ENCODE data around the gene TUNAR. TPM values are rescaled to one million over a fixed set of nuclear protein-coding genes. Genes with fewer than 3 reads are reported as not detected.

The TUNAR gene
- total RNA-seq, 1 experiment from 2014 or later, result not detected

DNA sequence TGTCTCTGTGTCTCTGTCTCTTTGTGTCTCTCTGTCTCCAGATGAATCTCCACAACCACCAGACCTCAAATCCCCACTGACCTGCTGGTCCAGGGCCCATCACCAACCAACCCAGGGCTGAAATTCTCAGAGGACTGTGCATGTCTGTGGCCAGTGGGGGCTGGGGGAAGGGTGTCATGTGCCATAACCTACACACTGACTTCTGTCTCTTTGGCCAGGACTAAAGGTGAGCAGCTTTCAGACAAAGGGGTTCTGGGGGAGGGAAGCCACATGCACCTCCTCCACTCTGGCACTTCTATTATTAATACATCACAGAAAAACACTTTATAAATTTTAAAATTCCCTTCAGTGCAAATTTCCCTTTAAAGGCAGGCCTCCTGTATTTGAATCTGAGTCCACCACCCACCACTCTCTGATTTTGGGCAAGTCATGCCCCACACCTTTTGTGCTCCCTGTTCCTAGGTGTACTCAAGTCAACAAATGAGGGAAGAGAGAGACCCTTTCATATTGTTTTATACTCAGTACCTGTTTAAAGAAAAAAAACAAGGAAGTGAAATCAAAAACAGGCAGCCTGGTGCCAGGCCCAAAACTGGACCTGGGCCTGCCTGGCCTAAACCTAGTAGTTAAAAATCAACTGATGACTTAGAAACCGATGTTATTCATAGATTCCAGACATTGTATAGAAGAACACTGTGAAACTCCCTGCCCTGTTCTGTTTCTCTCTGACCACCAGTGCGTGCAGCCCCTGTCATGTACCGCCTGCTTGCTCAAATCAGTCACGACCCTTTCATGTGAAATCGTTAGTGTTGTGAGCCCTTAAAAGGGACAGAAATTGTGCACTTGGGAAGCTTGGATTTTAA, 80.2 kb downstream of the TUNAR start:
- H3K4me2 ChIP-seq (ENCODE audit: low read length), result no peak overlapping the region
- ATAC-seq, result no peak
- no peaks in the 10 kb centered on the region for H3F3A ChIP-seq (ENCODE audit: low read length, unreplicated experiment)
- intact Hi-C loops (cut with micrococcal nuclease), result no loop called here
- POLR2A ChIA-PET (ENCODE audit: unreplicated experiment), result no interaction called here
- H3K9ac ChIP-seq (ENCODE audit: low read length), result no peak overlapping the region
- H3K36me3 ChIP-seq (ENCODE audit: low read depth, low read length), result no peaks in the 10 kb centered on the region
- H3K27ac ChIP-seq (ENCODE audit: low read length), result no peak overlapping the region
- H3K4me3 ChIP-seq (ENCODE audit: low read length), result no peak overlapping the region
- CTCF ChIA-PET, result no interaction called here
- BruUV-seq (replicated peaks), result no TSS peak
- no peaks in the 10 kb centered on the region for H3K9me3 ChIP-seq (ENCODE audit: low read length)
- H3K9me2 ChIP-seq (replicated peaks; ENCODE audit: low read length), result no peaks in the 10 kb centered on the region
- H3K79me2 ChIP-seq (ENCODE audit: low read length), result no peaks in the 10 kb centered on the region
- no peaks in the 10 kb centered on the region for H3K27me3 ChIP-seq (ENCODE audit: low read length)
- DNase-seq, result no peak
- no peaks in the 10 kb centered on the region for H3K4me1 ChIP-seq (ENCODE audit: insufficient read depth, low read length)
- no peak overlapping the region for H2AFZ ChIP-seq (ENCODE audit: low read length)
- no peaks in the 10 kb centered on the region for H4K20me1 ChIP-seq (ENCODE audit: low read length)
- TF ChIP-seq EZH2phosphoT487 (IDR thresholded peaks at IDR 0.05; ENCODE audit: borderline replicate concordance, low read length), result no peak
- no peak for TF ChIP-seq EZH2 (IDR thresholded peaks at IDR 0.05; ENCODE audit: low read length, unreplicated experiment)
- TF ChIP-seq, protein P1, sequence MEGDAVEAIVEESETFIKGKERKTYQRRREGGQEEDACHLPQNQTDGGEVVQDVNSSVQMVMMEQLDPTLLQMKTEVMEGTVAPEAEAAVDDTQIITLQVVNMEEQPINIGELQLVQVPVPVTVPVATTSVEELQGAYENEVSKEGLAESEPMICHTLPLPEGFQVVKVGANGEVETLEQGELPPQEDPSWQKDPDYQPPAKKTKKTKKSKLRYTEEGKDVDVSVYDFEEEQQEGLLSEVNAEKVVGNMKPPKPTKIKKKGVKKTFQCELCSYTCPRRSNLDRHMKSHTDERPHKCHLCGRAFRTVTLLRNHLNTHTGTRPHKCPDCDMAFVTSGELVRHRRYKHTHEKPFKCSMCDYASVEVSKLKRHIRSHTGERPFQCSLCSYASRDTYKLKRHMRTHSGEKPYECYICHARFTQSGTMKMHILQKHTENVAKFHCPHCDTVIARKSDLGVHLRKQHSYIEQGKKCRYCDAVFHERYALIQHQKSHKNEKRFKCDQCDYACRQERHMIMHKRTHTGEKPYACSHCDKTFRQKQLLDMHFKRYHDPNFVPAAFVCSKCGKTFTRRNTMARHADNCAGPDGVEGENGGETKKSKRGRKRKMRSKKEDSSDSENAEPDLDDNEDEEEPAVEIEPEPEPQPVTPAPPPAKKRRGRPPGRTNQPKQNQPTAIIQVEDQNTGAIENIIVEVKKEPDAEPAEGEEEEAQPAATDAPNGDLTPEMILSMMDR (conservative IDR thresholded peaks at IDR 0.05; ENCODE audit: low read depth, low read length), result no peak

DNA sequence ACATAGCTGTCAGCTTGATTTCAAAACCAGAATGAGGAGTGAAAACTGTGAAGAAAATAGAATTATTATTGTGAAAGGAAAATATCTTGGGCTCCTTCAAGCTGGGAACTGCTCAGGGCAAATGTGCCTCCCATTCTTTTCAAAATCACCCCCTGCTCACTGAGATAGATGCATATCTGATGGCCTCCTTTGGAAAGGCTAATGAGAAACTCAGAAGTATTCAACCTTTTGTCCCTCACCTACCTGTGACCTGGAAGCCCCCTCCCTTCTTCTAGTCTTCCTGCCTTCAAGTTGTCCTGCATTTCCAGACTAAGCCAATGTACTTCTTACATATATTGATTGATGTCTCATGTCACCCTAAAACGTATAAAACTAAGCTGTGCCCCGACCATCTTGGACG, 81.5 kb downstream of the TUNAR start:
- H3K27ac ChIP-seq (ENCODE audit: low read length), result no peak overlapping the region

More for the DNA sequence above, 81.5 kb downstream of the TUNAR start:
- Histone ChIP-seq H3K4me3 (ENCODE audit: low read length) (no peak overlapping the region), H3K4me2 (ENCODE audit: low read length) (no peak overlapping the region), H3K9ac (ENCODE audit: low read length) (no peak overlapping the region), H4K20me1 (ENCODE audit: low read length) (no peaks in the 10 kb centered on the region), H3K36me3 (ENCODE audit: low read depth, low read length) (no peaks in the 10 kb centered on the region), H2AFZ (ENCODE audit: low read length) (no peak overlapping the region), H3K27me3 (ENCODE audit: low read length) (no peaks in the 10 kb centered on the region), H3K9me2 (replicated peaks; ENCODE audit: low read length) (no peaks in the 10 kb centered on the region), H3K4me1 (ENCODE audit: insufficient read depth, low read length) (no peaks in the 10 kb centered on the region), H3F3A (ENCODE audit: low read length, unreplicated experiment) (no peaks in the 10 kb centered on the region), H3K79me2 (ENCODE audit: low read length) (no peaks in the 10 kb centered on the region), H3K9me3 (ENCODE audit: low read length) (no peaks in the 10 kb centered on the region)
- intact Hi-C loops (cut with micrococcal nuclease), result no loop called here
- TF ChIP-seq, protein P1 (conservative IDR thresholded peaks at IDR 0.05; ENCODE audit: low read depth, low read length), result no peak
- TF ChIP-seq EZH2phosphoT487 (IDR thresholded peaks at IDR 0.05; ENCODE audit: borderline replicate concordance, low read length), result no peak
- no peak for TF ChIP-seq EZH2 (IDR thresholded peaks at IDR 0.05; ENCODE audit: low read length, unreplicated experiment)
- POLR2A ChIA-PET (ENCODE audit: unreplicated experiment), result no interaction called here
- CTCF ChIA-PET, result no interaction called here
- no TSS peak for BruUV-seq (replicated peaks)
- DNase-seq (no peak), ATAC-seq (no peak)

All from PC-3 (cell line).